ENCODE results near the gene GIPC2. TPM values are rescaled to one million over a fixed set of nuclear protein-coding genes. Genes with fewer than 3 reads are reported as not detected.

The GIPC2 gene
- total RNA-seq, 4 donors from 2014 or later: 4.2 to 5.9 (median 4.5) TPM

DNA sequence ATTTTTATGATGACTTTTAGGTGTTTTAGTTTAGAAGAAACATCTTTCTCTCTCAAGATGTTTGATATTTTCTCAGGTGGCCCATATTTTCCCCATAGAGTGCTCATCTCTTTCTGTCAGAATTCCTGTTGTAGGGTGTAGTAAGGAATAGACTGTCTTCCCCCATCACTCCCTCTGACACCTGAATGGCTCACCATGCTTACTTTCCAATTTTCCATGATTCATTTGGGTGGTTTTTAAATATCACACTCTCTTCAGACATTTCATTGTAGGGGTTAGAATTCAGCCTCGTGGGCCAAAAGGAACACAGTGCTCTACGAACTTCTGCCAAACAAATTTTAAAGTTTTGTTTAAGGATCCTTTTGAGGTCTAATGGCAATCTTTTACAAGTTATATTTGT is 24.0 kb downstream of the GIPC2 start:
- Histone ChIP-seq H3K4me3 (no peak overlapping the region), H3K4me1 (peaks cover 2% of the 10 kb centered on the region), H3K27me3 (no peaks in the 10 kb centered on the region), H3K36me3 (no peaks in the 10 kb centered on the region), H3K27ac (no peak overlapping the region), H3K9me3 (no peaks in the 10 kb centered on the region)
- no peak for DNase-seq (ENCODE audit: low spot score in 2 of 2)
- TF ChIP-seq, protein P1, sequence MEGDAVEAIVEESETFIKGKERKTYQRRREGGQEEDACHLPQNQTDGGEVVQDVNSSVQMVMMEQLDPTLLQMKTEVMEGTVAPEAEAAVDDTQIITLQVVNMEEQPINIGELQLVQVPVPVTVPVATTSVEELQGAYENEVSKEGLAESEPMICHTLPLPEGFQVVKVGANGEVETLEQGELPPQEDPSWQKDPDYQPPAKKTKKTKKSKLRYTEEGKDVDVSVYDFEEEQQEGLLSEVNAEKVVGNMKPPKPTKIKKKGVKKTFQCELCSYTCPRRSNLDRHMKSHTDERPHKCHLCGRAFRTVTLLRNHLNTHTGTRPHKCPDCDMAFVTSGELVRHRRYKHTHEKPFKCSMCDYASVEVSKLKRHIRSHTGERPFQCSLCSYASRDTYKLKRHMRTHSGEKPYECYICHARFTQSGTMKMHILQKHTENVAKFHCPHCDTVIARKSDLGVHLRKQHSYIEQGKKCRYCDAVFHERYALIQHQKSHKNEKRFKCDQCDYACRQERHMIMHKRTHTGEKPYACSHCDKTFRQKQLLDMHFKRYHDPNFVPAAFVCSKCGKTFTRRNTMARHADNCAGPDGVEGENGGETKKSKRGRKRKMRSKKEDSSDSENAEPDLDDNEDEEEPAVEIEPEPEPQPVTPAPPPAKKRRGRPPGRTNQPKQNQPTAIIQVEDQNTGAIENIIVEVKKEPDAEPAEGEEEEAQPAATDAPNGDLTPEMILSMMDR (IDR thresholded peaks at IDR 0.05): no peak
- no peak for TF ChIP-seq POLR2AphosphoS5 (IDR thresholded peaks at IDR 0.05)
- no peak for TF ChIP-seq EP300 (IDR thresholded peaks at IDR 0.05)
- TF ChIP-seq POLR2A (IDR thresholded peaks at IDR 0.05): no peak
- WGBS: 76% methylated on average over 2 of the region's 2 CpGs

DNA sequence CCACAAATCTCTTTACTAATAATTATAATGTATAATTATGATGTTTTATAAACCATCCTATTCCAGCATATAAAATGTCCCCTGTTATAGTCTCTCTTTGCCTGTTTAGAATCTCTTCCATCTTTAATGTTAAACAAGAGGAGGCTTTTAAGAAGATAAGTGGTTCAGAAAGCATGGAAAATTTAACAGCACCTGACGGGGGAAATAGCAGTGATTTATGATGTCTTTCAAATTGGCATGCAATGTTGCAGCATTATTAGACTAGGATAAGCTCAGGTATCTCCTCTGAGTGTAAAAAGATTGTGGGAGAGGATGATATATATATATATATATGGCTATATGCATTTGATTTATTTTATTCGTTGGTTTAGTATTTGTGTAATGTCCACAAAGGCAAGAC is 24.4 kb downstream of the GIPC2 start:
- no peaks in the 10 kb centered on the region for H3K36me3 ChIP-seq
- no peaks in the 10 kb centered on the region for H3K27me3 ChIP-seq
- no peaks in the 10 kb centered on the region for H3K9me3 ChIP-seq
- peaks cover 2% of the 10 kb centered on the region for H3K4me1 ChIP-seq
- WGBS: 46% methylated on average over 2 of the region's 2 CpGs
- DNase-seq (ENCODE audit: low spot score in 2 of 2): no peak
- no peak overlapping the region for H3K27ac ChIP-seq
- TF ChIP-seq POLR2AphosphoS5 (IDR thresholded peaks at IDR 0.05) (no peak), EP300 (IDR thresholded peaks at IDR 0.05) (no peak), POLR2A (IDR thresholded peaks at IDR 0.05) (no peak)
- TF ChIP-seq, protein P1 (IDR thresholded peaks at IDR 0.05): no peak
- H3K4me3 ChIP-seq: no peak overlapping the region

DNA sequence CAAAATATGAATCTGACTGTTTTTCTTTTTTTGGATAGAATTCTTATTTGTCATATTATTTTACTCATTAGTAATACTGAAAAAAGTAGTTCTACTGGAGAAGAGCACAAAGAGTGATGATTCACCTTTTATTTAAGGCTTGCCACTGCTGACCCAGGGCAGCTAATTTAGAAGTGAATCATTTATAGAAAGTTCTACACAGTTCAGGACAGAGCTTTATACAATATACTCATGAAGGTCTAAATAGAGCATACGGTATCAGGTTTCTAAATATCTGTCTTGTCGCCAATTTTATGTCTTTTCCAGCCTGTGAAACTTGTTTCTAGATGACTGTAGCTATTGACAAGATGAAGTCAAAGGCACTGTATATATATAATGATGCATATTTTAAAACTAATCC is 25.0 kb downstream of the GIPC2 start:
- Histone ChIP-seq H3K4me3 (no peak overlapping the region), H3K36me3 (no peaks in the 10 kb centered on the region), H3K9me3 (no peaks in the 10 kb centered on the region), H3K27ac (no peak overlapping the region), H3K4me1 (peaks cover 2% of the 10 kb centered on the region), H3K27me3 (no peaks in the 10 kb centered on the region)
- 30% methylated on average over 2 of the region's 2 CpGs for WGBS
- TF ChIP-seq EP300 (IDR thresholded peaks at IDR 0.05) (no peak), POLR2AphosphoS5 (IDR thresholded peaks at IDR 0.05) (no peak), POLR2A (IDR thresholded peaks at IDR 0.05) (no peak)
- TF ChIP-seq, protein P1 (IDR thresholded peaks at IDR 0.05): no peak
- no peak for DNase-seq (ENCODE audit: low spot score in 2 of 2)

DNA sequence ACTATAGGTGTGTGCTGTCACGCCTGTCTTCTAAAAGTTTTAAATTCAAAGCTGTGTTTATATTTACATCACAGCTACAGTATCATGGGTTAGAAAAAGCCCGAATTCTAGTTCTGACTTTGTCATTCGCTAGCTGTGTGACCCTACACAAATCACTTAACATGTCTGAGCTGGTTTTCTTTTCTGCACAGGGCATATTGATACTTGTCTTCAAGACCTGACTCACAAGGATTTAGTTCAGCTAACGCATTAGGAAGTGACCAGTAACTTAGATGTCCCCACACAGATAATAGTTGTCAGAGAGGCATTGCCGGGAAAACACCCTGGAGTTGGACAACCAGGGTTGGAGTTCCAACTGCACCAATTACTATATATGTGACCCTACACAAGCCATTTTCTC is 25.9 kb downstream of the GIPC2 start:
- no peak overlapping the region for H3K27ac ChIP-seq
- no peaks in the 10 kb centered on the region for H3K36me3 ChIP-seq
- no peaks in the 10 kb centered on the region for H3K27me3 ChIP-seq
- H3K4me3 ChIP-seq: no peak overlapping the region
- 68% methylated on average over 5 of the region's 5 CpGs for WGBS
- TF ChIP-seq, protein P1 (IDR thresholded peaks at IDR 0.05): no peak
- no peak for TF ChIP-seq EP300 (IDR thresholded peaks at IDR 0.05)
- no peak for TF ChIP-seq POLR2A (IDR thresholded peaks at IDR 0.05)
- no peak for DNase-seq (ENCODE audit: low spot score in 2 of 2)
- H3K4me1 ChIP-seq: peaks cover 2% of the 10 kb centered on the region
- H3K9me3 ChIP-seq: no peaks in the 10 kb centered on the region

DNA sequence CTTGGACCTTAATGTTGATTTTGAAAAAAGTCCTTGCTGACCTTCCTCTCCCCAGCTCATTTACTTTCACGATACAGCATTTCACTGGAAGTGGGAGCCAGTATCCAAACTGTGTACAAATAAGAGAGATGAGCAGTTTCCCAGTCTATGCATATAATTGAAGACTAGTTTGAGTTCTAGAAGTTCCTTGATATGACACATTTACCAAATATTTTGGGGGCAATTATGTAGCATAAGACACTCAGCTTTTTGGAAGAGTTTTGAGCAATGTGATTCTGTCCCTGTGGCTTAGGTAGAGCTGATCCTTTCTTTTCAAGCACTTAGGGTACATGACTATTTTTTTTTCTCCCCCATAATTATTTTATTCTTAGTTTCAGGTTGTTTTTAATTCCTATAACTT is 26.4 kb downstream of the GIPC2 start:
- no peaks in the 10 kb centered on the region for H3K36me3 ChIP-seq
- H3K4me3 ChIP-seq: no peak overlapping the region
- no peaks in the 10 kb centered on the region for H3K27me3 ChIP-seq
- no peak overlapping the region for H3K27ac ChIP-seq
- no peaks in the 10 kb centered on the region for H3K9me3 ChIP-seq
- H3K4me1 ChIP-seq: peaks cover 2% of the 10 kb centered on the region
- TF ChIP-seq, protein P1 (IDR thresholded peaks at IDR 0.05): no peak
- no peak for TF ChIP-seq EP300 (IDR thresholded peaks at IDR 0.05)
- TF ChIP-seq POLR2A (IDR thresholded peaks at IDR 0.05): no peak
- TF ChIP-seq POLR2AphosphoS5 (IDR thresholded peaks at IDR 0.05): no peak
- 88% methylated on average over 1 of the region's 1 CpG for WGBS
- DNase-seq (ENCODE audit: low spot score in 2 of 2): no peak

Measured in suprapubic skin (tissue), 4 donors.